ENCODE measurements around the gene PRPS1L1. TPM values are rescaled to one million over a fixed set of nuclear protein-coding genes. Genes with fewer than 3 reads are reported as not detected.

Gene PRPS1L1
- not detected in 2 replicates for total RNA-seq

DNA sequence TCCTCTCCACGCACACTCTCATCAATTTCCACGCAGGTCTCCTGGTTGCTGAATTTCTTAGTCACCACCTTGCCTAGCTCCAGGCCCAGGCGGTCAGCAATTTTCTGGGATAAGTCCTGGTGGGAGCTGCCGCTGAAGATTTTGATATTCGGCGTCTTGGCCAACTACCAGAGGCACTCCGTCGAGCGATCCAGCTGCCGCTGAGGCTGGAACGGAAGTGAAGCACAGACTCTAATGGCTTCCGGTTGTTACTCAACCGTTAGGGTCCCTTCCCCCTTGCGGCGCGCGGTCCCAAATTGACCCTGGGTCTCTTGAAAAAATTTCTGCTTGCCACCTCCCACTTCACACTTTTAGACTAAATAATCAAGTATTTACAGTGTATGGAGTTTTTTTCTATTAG, at the start of gene PRPS1L1:
TSS of gene PRPS1L1 (minus strand) at position 219 of the 400 bp plus-strand sequence.

Other genes starting within 250 kb of the PRPS1L1 start
- gene SNX13, start 87.4 kb downstream of the PRPS1L1 start, total RNA-seq = 26.1 and 37.7 TPM in 2 replicates

Data from bronchial smooth muscle cell (primary cell).